IMR-90 (cell line): ENCODE results near the gene TBC1D8. TPM values are rescaled to one million over a fixed set of nuclear protein-coding genes. Genes with fewer than 3 reads are reported as not detected.

Source experiments
- ATAC-seq: fragments of 200-7000 bp; cut with Tn5 transposase; 2 replicates; pipeline ENCODE4 v1.9.1; 2020; ENCODE audit warnings: low read depth, mild to moderate bottlenecking, moderate library complexity
- BruUV-seq: library from RNA; stranded (reverse); fragments of 400-500 nt; replicated peaks from 2 replicates; lab custom pipeline; 2021; lab: Mats Ljungman, UMichigan
- CTCF ChIA-PET: fragments of 300-600 bp; formaldehyde crosslinking; extraction: SDS; loops from one replicate; lab custom pipeline; 2021; ENCODE audit warnings: antibody characterized with exemption; lab: Yijun Ruan, JAX
- POLR2A ChIA-PET: fragments of 300-600 bp; sonication (Branson Sonifier 250); formaldehyde crosslinking; loops from one replicate; lab custom pipeline; 2022; ENCODE audit warnings: antibody characterized with exemption; ENCODE audit not compliant: unreplicated experiment; lab: Charles Lee
- DNase-seq: peaks from one replicate; pipeline ENCODE4 v3.0.0; 2013
- H2AFZ ChIP-seq: replicated peaks from 2 replicates; pipeline ENCODE3; 2013; ENCODE audit warnings: low read length, mild to moderate bottlenecking; ENCODE audit not compliant: poor library complexity
- H2AK5ac ChIP-seq: 2 replicates; pipeline ENCODE4 v1.6.1; 2013; ENCODE audit warnings: low read depth, low read length, inconsistent platforms
- H2AK9ac ChIP-seq: replicated peaks from 2 replicates; pipeline ENCODE3; 2013; ENCODE audit warnings: mild to moderate bottlenecking, low read depth, low read length, moderate library complexity; ENCODE audit not compliant: poor library complexity
- H2BK120ac ChIP-seq: 2 replicates; pipeline ENCODE4 v1.6.1; 2013; ENCODE audit warnings: low read depth, low read length, inconsistent platforms
- H2BK15ac ChIP-seq: 3 replicates; pipeline ENCODE4 v1.6.1; 2013; ENCODE audit warnings: low read depth, low read length, inconsistent platforms
- H2BK20ac ChIP-seq: 2 replicates; pipeline ENCODE4 v1.6.1; 2013; ENCODE audit warnings: low read depth, mild to moderate bottlenecking, inconsistent platforms, low read length, moderate library complexity
- H2BK5ac ChIP-seq: 2 replicates; pipeline ENCODE4 v1.6.1; 2013; ENCODE audit warnings: mild to moderate bottlenecking, low read depth, low read length, inconsistent platforms; ENCODE audit not compliant: poor library complexity, severe bottlenecking
- H3K14ac ChIP-seq: replicated peaks from 2 replicates; pipeline ENCODE4 v1.6.1; 2013; ENCODE audit warnings: low read depth, low read length, inconsistent platforms
- H3K18ac ChIP-seq: 2 replicates; pipeline ENCODE4 v1.6.1; 2013; ENCODE audit warnings: low read depth, low read length, control low read depth
- H3K23ac ChIP-seq: 2 replicates; pipeline ENCODE4 v1.6.1; 2013; ENCODE audit warnings: low read depth, low read length, inconsistent platforms
- H3K27ac ChIP-seq: 2 replicates; pipeline ENCODE4 v1.5.1; 2013; ENCODE audit warnings: mild to moderate bottlenecking, control low read depth, low read length; ENCODE audit not compliant: insufficient read depth
- H3K27me3 ChIP-seq: 2 replicates; pipeline ENCODE4 v1.6.1; 2013; ENCODE audit warnings: low read length; ENCODE audit not compliant: control insufficient read depth, insufficient read depth
- H3K36me3 ChIP-seq: 2 replicates; pipeline ENCODE4 v1.6.1; 2013; ENCODE audit warnings: low read length, mixed read lengths; ENCODE audit not compliant: control insufficient read depth, insufficient read depth
- H3K4ac ChIP-seq: 2 replicates; pipeline ENCODE4 v1.6.1; 2013; ENCODE audit warnings: low read depth, low read length, inconsistent platforms
- H3K4me1 ChIP-seq: 2 replicates; pipeline ENCODE4 v1.6.1; 2013; ENCODE audit warnings: low read length, mixed read lengths; ENCODE audit not compliant: control insufficient read depth, insufficient read depth
- H3K4me2 ChIP-seq: 2 replicates; pipeline ENCODE4 v1.6.1; 2013; ENCODE audit warnings: low read depth, mild to moderate bottlenecking, control low read depth, low read length, moderate library complexity
- H3K4me3 ChIP-seq: 2 replicates; pipeline ENCODE4 v1.5.1; 2013; ENCODE audit warnings: low read depth, mild to moderate bottlenecking, control low read depth, low read length, moderate library complexity; ENCODE audit not compliant: insufficient read depth
- H3K56ac ChIP-seq: 2 replicates; pipeline ENCODE4 v1.6.1; 2013; ENCODE audit warnings: low read length, inconsistent platforms; ENCODE audit not compliant: insufficient read depth; ENCODE audit errors: extremely low read depth
- H3K79me1 ChIP-seq, 2 experiments: 2 replicates each; pipeline ENCODE4 v1.6.1; 2013; ENCODE audit warnings: low read length in 2 of 2, inconsistent platforms in 1 of 2, low read depth in 1 of 2
- H3K9ac ChIP-seq: 2 replicates; pipeline ENCODE4 v1.6.1; 2013; ENCODE audit warnings: low read depth, low read length, control low read depth
- H3K9me1 ChIP-seq: 2 replicates; pipeline ENCODE4 v1.6.1; 2013; ENCODE audit warnings: low read length, inconsistent platforms; ENCODE audit not compliant: insufficient read depth
- H3K9me3 ChIP-seq: 2 replicates; pipeline ENCODE4 v1.6.1; 2013; ENCODE audit warnings: low read length; ENCODE audit not compliant: control insufficient read depth, insufficient read depth
- H4K20me1 ChIP-seq: 2 replicates; pipeline ENCODE4 v1.6.1; 2013; ENCODE audit warnings: low read length, inconsistent platforms; ENCODE audit not compliant: insufficient read depth
- H4K5ac ChIP-seq: 2 replicates; pipeline ENCODE4 v1.6.1; 2013; ENCODE audit warnings: mild to moderate bottlenecking, low read depth, low read length, control low read depth
- H4K8ac ChIP-seq, 2 experiments: 2 replicates each; pipeline ENCODE4 v1.6.1; 2013; ENCODE audit warnings: low read depth in 2 of 2, low read length in 2 of 2, control low read depth in 1 of 2, inconsistent platforms in 1 of 2
- H4K91ac ChIP-seq: 2 replicates; pipeline ENCODE4 v1.6.1; 2013; ENCODE audit warnings: low read depth, low read length, inconsistent platforms; ENCODE audit not compliant: insufficient read depth
- CTCF ChIP-seq: conservative IDR thresholded peaks from 2 replicates; pipeline ENCODE4 v1.5.1; 2012; ENCODE audit warnings: mild to moderate bottlenecking, low read depth, low read length, improper control_type of control experiment
- MAFK ChIP-seq: IDR thresholded peaks from 2 replicates; pipeline ENCODE4 v1.6.1; 2012; ENCODE audit warnings: low read depth, low read length, improper control_type of control experiment
- WGBS, 2 experiments: methylation state at CpG; one replicate each; pipeline versions ENCODE4 v1.1.5 to v1.1.7; 2013; ENCODE audit warnings: missing lambda C conversion rate in 2 of 2; ENCODE audit not compliant: insufficient read length in 1 of 2; ENCODE audit errors: extremely low coverage in 2 of 2; 5-methylcytosine and 5-hydroxymethylcytosine counted together
- dilution Hi-C: fragments of 300-500 bp; cut with HindIII; formaldehyde crosslinking; loops from one replicate; pipeline ENCODE4 v1.14.3; 2018; ENCODE audit warnings: low sequenced_read_pairs; ENCODE audit not compliant: unreplicated experiment
- in situ Hi-C: fragments of 300-500 bp; cut with MboI; formaldehyde crosslinking; loops from 3 replicates; pipeline ENCODE4 v1.14.3; 2019; ENCODE audit warnings: low sequenced_read_pairs, inconsistent platforms, mixed read lengths
- intact Hi-C: fragments of 100-400 bp; cut with micrococcal nuclease; formaldehyde crosslinking; loops from 2 replicates; pipeline ENCODE4 v1.10.0; 2022
- polyA plus RNA-seq, 3 experiments: library from polyadenylated mRNA; depleted of rRNA; stranded (reverse); fragments of >200 nt; gene quantifications; 2 replicates each; pipeline ENCODE4 v1.2.3, GENCODE V29; 2012; ENCODE audit warnings: low replicate concordance in 1 of 3
- total RNA-seq: library from RNA; depleted of rRNA; stranded (reverse); fragments of >200 nt; gene quantifications from 2 replicates; pipeline ENCODE4 v1.2.3, GENCODE V29; 2012

Gene TBC1D8
- total and polyA plus RNA-seq, 2 of the 4 experiments (the other 2 are of a cell fraction) = 1.3 to 1.5 TPM

- TF ChIP-seq MAFK (no peak), CTCF (no peak)
- peak overlapping the region; percentile 71 for H2BK20ac ChIP-seq
- 0 out of 2 replicates have a peak, but pooled peaks cover 1% of the 10 kb centered on the region for H3K36me3 ChIP-seq
- H3K56ac ChIP-seq = no peak overlapping the region
- POLR2A ChIA-PET = interaction anchor here (0.7 kb wide), 1 partner anchor 34 kb away, joined by 4 read pairs; no protein-coding TSS in a partner anchor
- peaks cover 17% of the 10 kb centered on the region for H3K9me1 ChIP-seq
- H4K5ac ChIP-seq = no peak overlapping the region
- no peaks in the 10 kb centered on the region for H4K20me1 ChIP-seq
- no peak overlapping the region for H2AFZ ChIP-seq
- H3K4me1 ChIP-seq = peaks cover 11% of the 10 kb centered on the region
- no peak overlapping the region for H2BK5ac ChIP-seq
- H3K4me2 ChIP-seq = peak overlapping the region; percentile 72; the same call in 1 of the 2 replicates
- no peaks in the 10 kb centered on the region; a peak in 1 of 4 replicates for H3K79me1 ChIP-seq
- H4K91ac ChIP-seq = peak overlapping the region; percentile 20; the same call in 1 of the 2 replicates
- H2AK9ac ChIP-seq = no peak overlapping the region
- no peak overlapping the region for H3K9ac ChIP-seq
- H3K14ac ChIP-seq = no peak overlapping the region
- H3K27me3 ChIP-seq = no peaks in the 10 kb centered on the region
- H2BK15ac ChIP-seq = no peak overlapping the region
- DNase-seq (peak; percentile 45), ATAC-seq (peak; percentile 58)
- no CpG with 5 or more reads among the region's 6 CpGs for WGBS, 2 experiments
- in situ Hi-C loops = no loop called here
- dilution Hi-C loops = no loop called here
- peak overlapping the region in 1 of 2 experiments; percentile 20; a peak in 1 of 4 replicates for H4K8ac ChIP-seq
- H3K4me3 ChIP-seq = no peak overlapping the region
- H3K23ac ChIP-seq = no peak overlapping the region
- H3K9me3 ChIP-seq = peaks cover 2% of the 10 kb centered on the region; the same call in 1 of the 2 replicates
- H3K27ac ChIP-seq = no peak overlapping the region
- peak overlapping the region; percentile 45; the same call in 1 of the 2 replicates for H3K4ac ChIP-seq
- CTCF ChIA-PET = interaction anchor here (0.6 to 0.7 kb wide), 2 partner anchors 131 to 229 kb away, joined by 3 to 5 read pairs; no protein-coding TSS in a partner anchor
- intact Hi-C loops = no loop called here
- H3K18ac ChIP-seq = no peak overlapping the region; the same call in 1 of the 2 replicates
- peak overlapping the region; percentile 44; the same call in 1 of the 2 replicates for H2AK5ac ChIP-seq
- BruUV-seq = no TSS peak
- H2BK120ac ChIP-seq = no peak overlapping the region; the same call in 1 of the 2 replicates
These were observed 191.8 kb downstream of the TBC1D8 start for GRCh38 chr2:100959225-100959880.
